ENCODE results near the gene OR4D10. TPM values are rescaled to one million over a fixed set of nuclear protein-coding genes. Genes with fewer than 3 reads are reported as not detected.

Gene OR4D10
- total RNA-seq, 1 donor from 2014 or later = not detected

DNA sequence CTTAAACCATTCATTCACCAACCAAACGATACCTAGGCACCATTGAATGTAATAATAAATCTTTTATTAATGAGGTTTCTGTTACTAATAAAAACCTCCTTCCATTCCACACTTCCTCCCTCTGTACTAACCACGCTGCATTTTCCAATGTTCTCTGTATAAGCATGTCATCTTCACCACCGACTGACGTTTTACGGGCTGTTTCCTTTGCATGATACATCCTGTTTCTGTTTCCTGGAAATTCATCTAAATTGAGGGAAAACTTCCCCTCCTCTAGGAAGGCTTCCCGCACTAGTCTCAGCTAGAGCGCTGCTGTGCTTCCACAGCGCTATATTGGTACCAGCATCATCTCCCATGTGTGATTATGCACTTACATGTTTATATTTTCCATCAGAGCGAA lies 2.1 kb downstream of the OR4D10 start:
- Histone ChIP-seq H3K9ac (no peak overlapping the region), H3K27ac (no peak overlapping the region), H3K9me3 (ENCODE audit: low read depth) (no peaks in the 10 kb centered on the region), H2AFZ (replicated peaks) (no peak overlapping the region), H3K36me3 (no peaks in the 10 kb centered on the region), H3F3A (ENCODE audit: low read depth) (no peaks in the 10 kb centered on the region), H3K4me1 (no peaks in the 10 kb centered on the region), H3K4me2 (no peak overlapping the region), H3K79me2 (ENCODE audit: low read depth) (no peaks in the 10 kb centered on the region), H3K27me3 (no peaks in the 10 kb centered on the region), H4K20me1 (ENCODE audit: low read depth) (no peaks in the 10 kb centered on the region), H3K4me3 (no peak overlapping the region)
- no peak overlapping the region for H3K4me3 Mint-ChIP-seq
- DNase-seq (ENCODE audit: low spot score) = no peak
- no peaks in the 10 kb centered on the region for H3K36me3 Mint-ChIP-seq
- H3K27me3 Mint-ChIP-seq (ENCODE audit: insufficient read depth, low read depth) = peaks cover 2% of the 10 kb centered on the region
- H3K9me3 Mint-ChIP-seq = peaks cover 2% of the 10 kb centered on the region
- H3K4me1 Mint-ChIP-seq = no peaks in the 10 kb centered on the region
- TF ChIP-seq, protein P1, sequence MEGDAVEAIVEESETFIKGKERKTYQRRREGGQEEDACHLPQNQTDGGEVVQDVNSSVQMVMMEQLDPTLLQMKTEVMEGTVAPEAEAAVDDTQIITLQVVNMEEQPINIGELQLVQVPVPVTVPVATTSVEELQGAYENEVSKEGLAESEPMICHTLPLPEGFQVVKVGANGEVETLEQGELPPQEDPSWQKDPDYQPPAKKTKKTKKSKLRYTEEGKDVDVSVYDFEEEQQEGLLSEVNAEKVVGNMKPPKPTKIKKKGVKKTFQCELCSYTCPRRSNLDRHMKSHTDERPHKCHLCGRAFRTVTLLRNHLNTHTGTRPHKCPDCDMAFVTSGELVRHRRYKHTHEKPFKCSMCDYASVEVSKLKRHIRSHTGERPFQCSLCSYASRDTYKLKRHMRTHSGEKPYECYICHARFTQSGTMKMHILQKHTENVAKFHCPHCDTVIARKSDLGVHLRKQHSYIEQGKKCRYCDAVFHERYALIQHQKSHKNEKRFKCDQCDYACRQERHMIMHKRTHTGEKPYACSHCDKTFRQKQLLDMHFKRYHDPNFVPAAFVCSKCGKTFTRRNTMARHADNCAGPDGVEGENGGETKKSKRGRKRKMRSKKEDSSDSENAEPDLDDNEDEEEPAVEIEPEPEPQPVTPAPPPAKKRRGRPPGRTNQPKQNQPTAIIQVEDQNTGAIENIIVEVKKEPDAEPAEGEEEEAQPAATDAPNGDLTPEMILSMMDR (IDR thresholded peaks at IDR 0.05) = no peak
- TF ChIP-seq EZH2 (IDR thresholded peaks at IDR 0.05) (no peak), EZH2phosphoT487 (IDR thresholded peaks at IDR 0.05) (no peak)
- H3K27ac Mint-ChIP-seq = no peak overlapping the region

DNA sequence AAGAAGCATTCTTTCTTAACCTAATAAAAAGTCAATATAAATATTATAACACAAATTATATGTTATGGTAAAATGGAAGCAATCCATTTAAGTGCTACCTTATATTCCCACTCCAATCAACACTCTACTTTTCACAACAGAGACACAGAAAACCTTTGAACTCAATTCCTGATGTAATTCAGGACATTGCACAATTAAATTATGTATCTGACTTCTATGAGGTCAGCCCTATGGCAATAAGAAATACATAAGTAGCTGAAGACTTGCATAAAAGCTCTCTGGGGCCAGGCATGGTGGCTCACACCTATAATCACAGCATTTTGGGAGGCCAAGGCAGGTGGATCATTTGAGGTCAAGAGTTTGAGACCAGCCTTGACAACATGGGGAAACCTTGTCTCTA lies 6.8 kb downstream of the OR4D10 start:
- peaks cover 2% of the 10 kb centered on the region for H3K27me3 Mint-ChIP-seq (ENCODE audit: insufficient read depth, low read depth)
- Histone ChIP-seq H3K4me2 (no peak overlapping the region), H3K4me3 (no peak overlapping the region), H3K27ac (no peak overlapping the region), H3K36me3 (no peaks in the 10 kb centered on the region), H2AFZ (replicated peaks) (no peak overlapping the region), H3K9me3 (ENCODE audit: low read depth) (no peaks in the 10 kb centered on the region), H4K20me1 (ENCODE audit: low read depth) (no peaks in the 10 kb centered on the region), H3F3A (ENCODE audit: low read depth) (no peaks in the 10 kb centered on the region), H3K79me2 (ENCODE audit: low read depth) (no peaks in the 10 kb centered on the region), H3K4me1 (no peaks in the 10 kb centered on the region), H3K27me3 (no peaks in the 10 kb centered on the region), H3K9ac (no peak overlapping the region)
- TF ChIP-seq EZH2phosphoT487 (IDR thresholded peaks at IDR 0.05) (no peak), EZH2 (IDR thresholded peaks at IDR 0.05) (no peak)
- TF ChIP-seq, protein P1 (IDR thresholded peaks at IDR 0.05) = no peak
- no peaks in the 10 kb centered on the region for H3K36me3 Mint-ChIP-seq
- no peak overlapping the region for H3K27ac Mint-ChIP-seq
- H3K4me3 Mint-ChIP-seq = no peak overlapping the region
- H3K4me1 Mint-ChIP-seq = no peaks in the 10 kb centered on the region
- DNase-seq (ENCODE audit: low spot score) = no peak
- H3K9me3 Mint-ChIP-seq = peaks cover 2% of the 10 kb centered on the region

DNA sequence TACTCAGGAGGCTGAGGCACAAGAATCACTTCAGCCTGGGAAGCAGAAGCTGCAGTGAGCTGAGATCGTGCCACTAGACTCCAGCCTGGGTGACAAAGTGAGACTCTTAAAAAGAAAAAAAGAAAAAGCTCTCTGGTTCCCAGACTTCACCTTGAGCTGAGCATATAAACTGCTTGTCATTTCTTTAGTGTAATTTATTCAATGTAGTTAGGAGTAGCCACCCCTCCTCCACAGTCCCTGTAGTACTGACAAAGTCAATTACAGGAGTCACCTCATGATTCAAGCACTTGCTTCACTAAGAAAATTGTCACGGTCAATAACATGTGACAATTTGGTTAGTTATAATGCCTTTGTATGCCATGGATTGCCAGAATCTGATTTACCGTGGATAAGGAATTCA lies 7.2 kb downstream of the OR4D10 start:
- no peaks in the 10 kb centered on the region for H3F3A ChIP-seq (ENCODE audit: low read depth)
- Mint-ChIP-seq H3K9me3 (no peaks in the 10 kb centered on the region), H3K4me1 (no peaks in the 10 kb centered on the region), H3K36me3 (no peaks in the 10 kb centered on the region), H3K27ac (no peak overlapping the region), H3K4me3 (no peak overlapping the region), H3K27me3 (ENCODE audit: insufficient read depth, low read depth) (peaks cover 2% of the 10 kb centered on the region)
- H3K36me3 ChIP-seq = no peaks in the 10 kb centered on the region
- H3K4me2 ChIP-seq = no peak overlapping the region
- DNase-seq (ENCODE audit: low spot score) = no peak
- TF ChIP-seq, protein P1 (IDR thresholded peaks at IDR 0.05) = no peak
- TF ChIP-seq EZH2phosphoT487 (IDR thresholded peaks at IDR 0.05) = no peak
- no peak for TF ChIP-seq EZH2 (IDR thresholded peaks at IDR 0.05)
- H3K4me3 ChIP-seq = no peak overlapping the region
- H3K27ac ChIP-seq = no peak overlapping the region
- H4K20me1 ChIP-seq (ENCODE audit: low read depth) = no peaks in the 10 kb centered on the region
- H2AFZ ChIP-seq (replicated peaks) = no peak overlapping the region
- no peak overlapping the region for H3K9ac ChIP-seq
- no peaks in the 10 kb centered on the region for H3K9me3 ChIP-seq (ENCODE audit: low read depth)
- H3K27me3 ChIP-seq = no peaks in the 10 kb centered on the region
- H3K79me2 ChIP-seq (ENCODE audit: low read depth) = no peaks in the 10 kb centered on the region
- no peaks in the 10 kb centered on the region for H3K4me1 ChIP-seq
